T1000 (cell line): ENCODE results near the gene GPHN.

ENCODE experiments used
- DNase-seq: peaks from one replicate; lab custom pipeline; 2025; ENCODE audit warnings: mixed read lengths; lab: John Stamatoyannopoulos, UW

The GPHN gene

DNA sequence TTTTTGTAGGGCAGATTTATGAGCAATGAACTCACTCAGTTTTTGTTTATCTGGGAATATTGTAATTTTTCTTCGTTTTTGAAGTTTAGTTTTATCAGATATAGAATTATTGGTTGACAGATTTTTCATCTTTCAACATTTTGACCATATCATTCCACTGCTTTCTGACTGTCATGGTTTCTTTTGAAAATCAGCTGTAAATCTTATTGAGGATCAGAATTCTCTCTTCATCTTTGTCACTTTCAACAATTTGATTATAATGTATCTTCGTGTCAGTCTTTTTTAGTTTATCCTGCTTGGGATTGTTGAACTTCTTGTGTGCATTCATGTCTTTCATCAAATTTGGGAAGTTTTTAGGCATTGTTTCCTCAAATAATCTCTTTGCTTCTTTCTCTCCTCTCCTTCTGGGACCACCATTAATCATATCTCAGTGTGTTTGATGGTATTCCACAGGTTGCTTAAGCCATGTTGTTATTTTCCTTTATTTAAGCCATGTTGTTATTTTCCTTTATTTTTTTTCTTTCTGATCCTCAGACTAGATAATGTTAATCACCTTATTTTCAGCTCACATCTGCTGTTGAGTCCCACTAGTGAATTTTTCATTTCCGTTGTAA is 451.6 kb downstream of the GPHN start:
- DNase-seq, result no peak

DNA sequence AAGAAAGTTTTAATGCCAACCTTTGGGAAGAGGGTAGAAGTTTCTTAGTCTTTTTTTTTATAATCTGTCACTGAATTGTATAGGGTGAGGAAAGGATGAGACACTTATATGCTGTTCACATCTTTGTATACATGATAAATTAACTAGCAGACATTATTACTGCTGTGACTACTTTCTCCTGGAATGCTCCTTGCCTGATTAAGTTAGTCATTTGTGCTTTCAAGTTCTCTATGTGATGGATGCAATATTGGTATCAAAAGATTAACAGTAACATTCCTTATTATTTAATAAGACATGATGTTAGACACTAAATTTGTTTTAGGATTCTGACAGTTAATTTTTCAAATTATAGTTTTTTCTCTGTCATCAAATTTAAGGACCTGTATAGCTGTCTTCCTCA is 457.9 kb downstream of the GPHN start:
- no peak for DNase-seq

- DNase-seq, result no peak
These were observed 464.5 kb downstream of the GPHN start for GRCh38 chr14:66972469-66972868.

GRCh38 chr14:66974397-66975025 is 466.6 kb downstream of the GPHN start:
- DNase-seq, result no peak

DNA sequence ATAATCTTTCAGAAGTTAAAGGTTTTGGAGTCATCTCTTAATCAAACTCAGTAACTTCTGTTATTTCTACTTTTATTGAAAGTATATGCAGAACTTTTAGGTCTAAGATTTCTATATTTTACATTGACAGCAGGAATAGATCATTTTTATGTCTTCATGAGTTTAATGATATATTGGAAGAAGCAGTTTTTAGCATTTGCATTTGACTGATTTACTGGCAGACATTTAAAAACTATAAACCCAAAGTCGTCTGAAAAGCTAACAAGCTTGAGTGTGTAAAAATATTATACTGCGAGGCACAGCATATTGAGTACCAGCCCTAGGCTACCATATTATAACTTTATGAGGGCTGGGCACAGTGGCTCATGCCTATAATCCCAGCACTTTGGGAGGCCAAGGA is 467.3 kb downstream of the GPHN start:
- no peak for DNase-seq

- no peak for DNase-seq
These were observed 471.4 kb downstream of the GPHN start for GRCh38 chr14:66979101-66979974.

DNA sequence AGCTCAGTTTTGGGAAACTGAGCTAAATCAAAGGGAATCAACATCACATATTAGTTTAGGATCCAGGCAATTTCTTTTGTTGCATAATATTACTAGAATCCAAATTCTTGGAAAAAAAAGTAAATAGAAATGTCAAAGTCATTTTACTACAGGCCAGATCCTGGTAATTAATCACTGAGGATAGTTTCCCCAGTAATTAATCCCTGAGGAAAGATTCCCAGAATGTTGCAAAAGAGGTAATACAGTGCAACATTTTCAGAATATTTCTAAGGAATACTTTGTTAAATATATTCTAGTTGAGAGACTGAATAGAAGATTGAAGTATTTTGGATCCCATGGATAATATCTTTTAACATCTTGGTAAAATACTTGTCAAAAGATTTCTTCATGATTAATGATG is 474.3 kb downstream of the GPHN start:
- DNase-seq, result no peak

- no peak for DNase-seq
These were observed 484.8 kb downstream of the GPHN start for GRCh38 chr14:66992776-66993175.

DNA sequence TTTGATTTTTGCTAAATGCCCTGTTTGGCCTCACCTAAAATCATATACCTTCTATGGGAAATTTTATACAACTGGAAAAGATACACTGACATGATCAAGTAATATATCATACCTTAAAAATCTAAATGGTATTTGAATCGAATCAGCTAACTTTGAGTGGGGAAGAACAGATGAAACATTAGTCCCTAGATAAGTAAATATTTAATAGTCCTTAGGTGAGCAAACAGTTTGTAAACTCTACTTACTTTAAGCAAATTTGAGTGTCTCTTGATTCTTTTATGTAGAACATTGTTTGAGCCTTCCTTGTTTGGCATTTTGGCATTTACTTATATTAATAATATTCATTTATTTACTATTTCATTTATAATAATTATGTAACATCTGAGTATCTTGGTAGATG is 485.6 kb downstream of the GPHN start:
- no peak for DNase-seq

DNA sequence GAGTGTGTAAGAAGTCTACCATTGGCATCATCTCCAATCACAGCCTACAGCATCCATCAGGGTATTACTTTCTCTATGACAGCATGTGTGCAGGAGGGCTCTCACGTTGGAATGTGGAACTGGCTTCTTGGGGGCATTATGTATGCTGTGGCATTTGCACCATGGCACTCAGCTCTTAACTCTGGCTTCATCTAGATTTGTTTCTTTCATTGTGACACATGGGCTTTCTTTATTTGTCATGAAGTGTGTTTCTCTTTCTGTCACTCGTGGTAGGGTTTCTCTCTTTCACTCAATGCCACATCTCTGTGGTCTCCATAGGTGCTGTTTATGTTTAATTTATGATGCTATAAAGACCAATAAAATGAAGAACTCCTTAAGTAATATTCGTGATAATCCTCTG is 490.1 kb downstream of the GPHN start:
- DNase-seq, result no peak

DNA sequence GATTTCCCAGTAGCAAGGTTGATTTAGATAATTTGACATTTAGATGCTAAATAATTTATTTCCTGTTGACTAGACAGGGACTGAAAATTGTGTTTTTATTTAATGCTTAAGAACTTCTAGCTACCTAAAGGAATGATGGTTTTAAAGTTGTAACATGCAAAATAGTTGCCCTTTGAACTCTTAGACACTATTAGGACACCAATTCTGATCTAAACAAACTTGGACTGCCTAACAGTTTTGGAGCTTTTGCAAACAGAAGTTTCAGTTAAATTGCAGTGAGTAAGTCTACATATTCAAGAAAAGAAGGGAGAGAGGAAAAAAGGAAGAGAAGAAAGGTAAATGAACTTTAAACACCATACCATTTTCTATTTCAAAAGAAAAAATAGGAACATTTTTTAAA is 492.0 kb downstream of the GPHN start:
- no peak for DNase-seq

DNA sequence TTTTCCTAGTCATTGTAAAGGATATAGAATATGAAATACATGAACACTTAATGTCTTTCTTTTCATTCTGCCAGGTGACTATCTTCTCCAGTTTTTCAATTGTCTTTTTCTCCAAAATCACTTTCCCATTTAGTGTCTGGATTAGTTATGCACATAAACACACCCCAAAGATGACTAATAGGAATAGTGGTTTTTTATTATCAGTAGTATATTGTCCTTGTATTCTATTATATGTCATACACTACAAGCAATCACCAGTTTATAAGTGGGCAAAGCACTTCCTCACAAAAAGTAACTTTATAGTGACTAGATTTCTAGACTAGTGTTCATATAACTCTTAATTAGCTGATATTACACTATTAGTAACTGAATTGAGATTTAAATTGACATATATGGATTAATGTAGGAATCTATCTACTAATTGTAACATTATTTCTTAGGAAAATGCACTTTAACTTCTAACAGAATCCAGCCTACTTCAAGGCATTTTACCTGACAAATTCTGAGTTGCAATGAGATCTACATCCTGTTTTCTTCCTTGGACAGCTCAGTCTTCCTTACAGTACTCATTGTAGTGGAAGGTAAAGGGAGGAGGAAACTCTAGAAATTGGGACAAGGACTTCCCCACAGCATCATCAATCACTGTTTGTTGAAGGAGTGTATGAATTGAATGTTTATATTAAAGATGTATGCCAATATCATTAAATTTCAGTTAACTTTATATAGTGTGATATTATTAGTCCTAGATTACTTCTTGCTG is 495.2 kb downstream of the GPHN start:
- no peak for DNase-seq

DNA sequence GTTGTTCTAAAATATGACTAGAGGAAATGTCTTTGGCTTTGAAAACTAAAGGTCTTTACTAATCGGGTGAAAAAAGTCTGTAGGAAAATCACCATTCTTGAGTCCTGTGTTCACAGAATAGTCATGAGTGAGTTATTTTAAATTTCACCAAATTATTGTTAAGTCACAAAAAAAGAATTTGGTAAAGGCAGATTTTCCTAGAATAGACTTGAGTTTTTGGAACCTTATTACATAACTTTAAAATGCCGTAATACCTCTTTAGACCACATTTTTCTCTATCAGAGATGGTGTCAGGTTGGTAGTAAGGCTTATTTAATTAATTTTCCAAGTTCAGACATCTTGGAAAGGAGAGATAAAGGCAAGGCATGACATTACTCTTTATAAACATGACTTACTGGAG is 496.6 kb downstream of the GPHN start:
- no peak for DNase-seq

DNA sequence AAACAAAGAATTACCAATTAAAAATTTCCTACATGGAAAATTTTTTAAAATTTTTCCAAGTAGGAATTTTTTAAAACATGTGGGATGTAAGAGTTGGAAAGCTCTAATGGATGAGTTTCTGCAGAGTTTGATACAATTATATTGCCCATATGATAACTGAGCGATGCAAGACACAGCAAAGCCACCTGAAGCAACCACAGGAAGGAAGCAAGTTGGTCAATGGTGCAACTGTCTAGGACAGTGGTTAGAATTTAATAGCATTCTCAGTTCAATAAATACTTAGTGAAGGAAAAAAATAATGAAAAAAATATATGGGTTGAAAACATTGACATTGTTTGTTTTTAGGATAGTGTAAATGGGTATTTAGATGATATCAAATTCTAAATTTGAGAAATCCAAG is 502.7 kb downstream of the GPHN start:
- no peak for DNase-seq

- no peak for DNase-seq
These were observed 508.9 kb downstream of the GPHN start for GRCh38 chr14:67016856-67017255.

- no peak for DNase-seq
These were observed 510.8 kb downstream of the GPHN start for GRCh38 chr14:67018720-67019119.

GRCh38 chr14:67019796-67020195 is 511.8 kb downstream of the GPHN start:
- DNase-seq, result no peak

DNA sequence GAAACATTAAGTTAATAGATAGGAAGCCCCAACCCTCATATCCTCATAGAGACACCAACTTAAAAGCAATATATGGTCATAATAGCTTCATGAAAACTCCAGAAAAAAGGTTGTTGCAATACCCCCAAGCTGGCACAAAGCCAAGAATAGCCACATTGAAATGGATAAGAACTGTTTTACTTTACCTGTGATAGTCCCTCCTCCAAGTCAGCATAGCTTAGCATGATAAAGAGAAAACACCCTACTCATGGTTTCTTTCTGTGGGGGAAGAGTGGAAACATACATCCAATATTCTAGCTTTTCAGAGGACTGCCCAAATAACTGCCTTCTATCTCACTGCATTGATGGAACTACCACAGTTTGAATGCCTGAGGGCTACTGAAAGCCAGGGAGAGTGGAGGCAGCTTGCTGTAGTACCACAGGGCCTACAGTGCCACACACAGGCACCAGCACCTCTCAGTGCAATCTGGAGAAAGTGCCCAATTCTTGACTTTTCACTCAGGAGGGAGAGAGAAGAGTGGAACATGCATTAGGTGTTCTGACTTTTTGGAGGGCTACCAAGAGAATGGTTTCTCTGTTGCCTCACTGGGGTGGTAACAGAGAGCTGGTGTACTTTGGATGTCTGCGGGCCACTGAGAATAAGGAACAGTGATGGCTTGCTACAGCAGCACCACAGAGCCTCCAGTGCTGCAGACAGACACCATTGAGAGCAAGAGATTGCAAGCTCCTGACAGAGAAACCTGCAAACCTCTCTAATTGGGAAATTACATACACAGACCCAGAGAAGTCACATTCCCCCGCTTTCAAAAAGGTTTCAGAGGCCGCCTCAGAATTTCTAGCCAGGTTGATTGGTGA is 524.2 kb downstream of the GPHN start:
- DNase-seq, result no peak

DNA sequence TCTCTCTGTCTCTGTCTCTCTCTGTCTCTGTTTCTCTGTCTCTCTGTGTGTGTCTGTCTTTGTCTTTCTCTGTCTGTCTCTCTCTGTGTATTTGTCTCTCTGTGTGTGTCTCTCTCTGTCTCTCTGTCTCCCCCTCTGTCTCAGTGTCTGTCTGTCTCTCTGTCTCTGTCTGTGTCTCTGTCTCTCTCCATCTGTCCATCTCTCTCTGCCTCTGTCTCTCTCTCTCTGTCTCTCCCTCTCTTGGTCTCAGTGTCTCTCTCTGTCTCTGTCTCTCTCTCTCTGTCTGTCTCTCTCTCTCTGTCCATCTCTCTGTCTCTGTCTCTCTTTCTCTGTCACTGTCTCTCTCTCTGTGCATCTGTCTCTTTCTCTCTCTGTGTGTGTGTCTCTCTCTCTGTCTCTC is 537.5 kb downstream of the GPHN start:
- DNase-seq, result no peak

- no peak for DNase-seq
These were observed 542.9 kb downstream of the GPHN start for GRCh38 chr14:67050896-67051295.

- DNase-seq, result no peak
These were observed 548.7 kb downstream of the GPHN start for GRCh38 chr14:67056684-67057083.

GRCh38 chr14:67059596-67059995 is 551.6 kb downstream of the GPHN start:
- DNase-seq, result no peak
